HG02588 (cell line): Measurements from ENCODE around the gene KRTAP6-3.

Source experiments
- ATAC-seq: cut with Tn5 transposase; IDR thresholded peaks from one replicate; pipeline ENCODE4 v1.9.1; 2021; ENCODE audit warnings: mild to moderate bottlenecking, moderate library complexity; ENCODE audit not compliant: unreplicated experiment

The KRTAP6-3 gene, protein sequence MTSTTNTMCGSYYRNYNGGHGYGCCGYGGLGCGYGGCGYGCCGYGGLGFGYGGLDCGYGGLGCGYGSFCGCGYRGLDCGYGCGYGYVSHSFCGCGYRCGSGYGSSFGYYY

DNA sequence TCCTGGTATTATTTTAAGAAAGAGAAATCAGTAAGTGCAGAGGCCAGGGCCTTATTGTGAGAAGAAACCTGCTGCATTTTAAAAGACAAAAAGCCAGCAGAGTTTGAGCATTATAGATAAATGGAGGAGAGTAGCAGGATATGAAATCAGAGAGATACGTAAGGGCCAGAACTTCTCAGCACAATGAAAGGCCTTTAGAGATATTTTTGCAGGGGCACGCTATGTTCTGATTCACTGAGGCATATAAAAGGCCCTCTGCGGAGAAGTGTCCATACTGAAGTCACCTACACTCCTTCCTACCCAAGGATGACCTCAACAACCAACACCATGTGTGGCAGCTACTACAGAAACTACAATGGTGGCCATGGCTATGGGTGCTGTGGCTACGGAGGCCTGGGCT lies at the start of gene KRTAP6-3:
KRTAP6-3 (plus strand) TSS at position 301 of the 400 bp plus-strand sequence; CDS start at position 307, 6 bp downstream.
- no peak for ATAC-seq

DNA sequence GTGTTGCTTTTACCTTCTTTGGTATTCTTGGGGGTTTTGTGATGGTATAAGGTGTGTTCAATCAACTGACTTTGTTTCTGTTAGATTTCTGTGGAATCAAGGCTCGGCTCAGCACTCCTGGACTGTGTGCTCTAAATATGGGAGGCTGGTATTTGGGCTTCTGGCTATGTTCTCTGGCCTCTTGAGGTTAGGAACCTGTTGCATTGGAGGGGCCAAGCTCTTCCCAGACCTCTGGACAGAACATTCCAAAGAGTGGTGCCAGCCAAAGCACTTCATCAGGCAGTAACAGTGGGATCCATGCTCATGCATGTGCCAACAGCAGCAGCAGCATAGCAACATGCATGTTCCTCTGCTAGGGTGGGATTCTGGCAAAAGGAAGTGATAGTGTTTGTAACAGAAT lies 39.5 kb upstream of the KRTAP6-3 start:
- ATAC-seq: no peak

DNA sequence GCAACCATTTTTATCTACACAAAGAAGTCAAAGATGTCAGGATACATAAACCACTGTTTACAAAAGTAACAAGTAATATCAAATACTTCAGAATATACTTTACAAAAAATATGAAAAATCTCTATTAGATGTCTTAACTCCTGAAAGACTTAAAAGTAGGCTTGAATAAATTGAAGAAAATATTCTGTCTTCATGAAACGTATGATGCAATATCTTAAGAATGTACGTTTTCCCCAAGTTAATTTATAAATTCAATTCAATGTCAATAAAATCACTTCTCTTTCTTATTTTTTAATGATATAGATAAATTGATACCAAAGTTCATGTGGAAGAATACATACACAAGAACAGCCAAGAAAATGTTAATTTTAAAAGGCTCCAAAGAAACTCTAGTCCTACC lies 37.1 kb upstream of the KRTAP6-3 start:
- no peak for ATAC-seq

DNA sequence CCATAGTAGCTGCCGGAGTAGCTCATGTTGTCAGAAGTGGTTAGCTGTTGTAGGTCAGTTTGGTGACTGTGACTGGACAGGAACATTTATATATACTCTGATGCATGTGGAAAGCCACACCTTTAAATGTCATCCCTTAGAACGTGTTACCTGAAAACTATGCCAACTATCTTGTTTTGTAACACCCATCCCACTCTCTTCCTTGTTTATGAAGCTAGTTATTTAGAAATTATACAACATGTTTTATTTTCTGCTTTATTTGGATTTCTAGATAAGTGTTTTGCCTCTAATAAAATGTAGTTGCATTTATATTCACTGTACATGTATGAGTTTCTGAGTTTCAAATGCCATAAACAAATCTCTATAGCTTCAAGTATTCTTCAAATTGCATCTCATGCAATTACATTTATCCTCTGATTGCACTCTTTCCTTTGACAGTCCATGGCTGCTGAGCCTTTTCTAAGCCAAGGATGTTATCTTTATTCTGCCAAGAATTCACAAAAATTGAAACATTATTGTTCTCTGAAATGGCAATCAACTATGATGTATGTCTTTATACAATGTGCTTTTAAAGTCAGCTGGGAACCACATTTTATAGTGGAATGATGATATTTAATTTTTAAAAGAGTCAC lies 30.9 kb upstream of the KRTAP6-3 start, which contains the start of gene KRTAP19-7:
KRTAP19-7 (minus strand) TSS at position 51 of the 632 bp plus-strand sequence; CDS start at position 26, 25 bp downstream.
- no peak for ATAC-seq

DNA sequence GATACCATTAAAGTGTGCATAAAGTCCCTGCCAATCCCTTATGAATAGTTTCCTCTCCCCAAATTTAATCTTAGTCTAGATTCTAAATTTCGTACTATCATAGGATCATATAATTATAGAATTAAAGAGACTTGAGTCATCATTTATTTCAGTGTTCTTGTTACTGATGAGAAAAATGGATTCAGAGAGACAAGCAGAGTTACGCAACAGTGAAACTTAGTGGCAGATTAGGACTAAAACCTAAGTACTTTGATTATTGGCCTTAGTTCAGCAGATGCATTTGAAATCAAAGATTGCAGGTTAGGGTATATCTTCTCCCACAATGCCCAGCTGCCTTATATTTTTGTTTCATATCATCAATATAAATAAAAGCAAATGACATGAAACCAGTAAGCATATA lies 30.3 kb upstream of the KRTAP6-3 start:
- ATAC-seq: no peak

DNA sequence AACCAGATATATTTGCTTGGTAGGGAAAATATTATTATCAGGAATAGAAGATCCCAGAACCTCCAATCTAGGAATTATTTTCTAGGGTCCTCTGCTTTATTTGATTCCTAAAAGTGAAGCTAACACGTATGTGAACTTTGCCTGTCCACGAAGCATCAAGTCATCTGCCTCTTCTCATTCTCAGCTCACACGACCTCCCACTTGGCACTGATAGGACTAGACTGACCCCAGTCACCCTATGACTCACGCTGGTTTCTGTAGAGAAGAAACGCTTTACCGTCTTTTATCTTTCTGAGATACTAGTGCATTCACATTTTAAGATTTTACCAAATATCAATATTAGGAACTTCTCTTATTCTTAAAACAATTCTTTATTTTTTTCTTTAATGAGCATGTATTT lies 29.2 kb upstream of the KRTAP6-3 start:
- no peak for ATAC-seq

DNA sequence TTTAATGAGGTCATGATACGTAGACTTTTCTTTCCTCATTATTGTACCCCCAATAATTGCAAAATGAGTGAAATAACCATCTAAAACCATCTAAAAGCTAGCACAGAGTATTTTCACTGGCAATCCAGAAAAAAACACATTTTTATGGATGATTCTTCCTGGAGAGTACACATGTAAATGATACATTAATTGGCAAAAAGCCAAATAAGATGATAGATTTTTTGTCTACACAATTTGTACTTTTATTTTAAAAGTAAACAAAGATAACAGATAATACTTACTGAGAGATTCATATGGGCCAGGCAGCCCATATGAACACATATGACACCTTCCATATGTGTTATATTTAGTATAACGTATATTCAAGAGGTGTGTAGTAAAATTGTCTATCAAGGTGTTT lies 28.6 kb upstream of the KRTAP6-3 start:
- no peak for ATAC-seq

DNA sequence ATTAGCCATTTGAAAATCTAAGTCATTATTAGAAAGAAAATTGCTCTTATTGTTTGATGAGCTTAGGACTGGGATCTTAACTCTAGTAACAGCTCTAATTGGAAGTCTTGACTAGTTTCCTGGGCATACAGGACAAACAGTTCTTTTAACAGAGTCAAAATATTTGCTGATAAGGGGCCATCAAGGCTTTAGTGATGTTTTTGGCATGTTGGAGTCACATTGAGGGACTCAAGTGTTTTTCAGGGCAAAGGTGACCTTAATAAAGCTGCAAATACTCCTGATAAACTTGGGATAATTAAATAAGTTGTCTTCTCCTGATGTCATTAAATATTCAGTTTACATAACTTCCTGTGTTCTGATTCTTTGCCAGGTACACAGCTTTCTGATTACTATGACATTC lies 24.6 kb upstream of the KRTAP6-3 start:
- ATAC-seq: no peak

DNA sequence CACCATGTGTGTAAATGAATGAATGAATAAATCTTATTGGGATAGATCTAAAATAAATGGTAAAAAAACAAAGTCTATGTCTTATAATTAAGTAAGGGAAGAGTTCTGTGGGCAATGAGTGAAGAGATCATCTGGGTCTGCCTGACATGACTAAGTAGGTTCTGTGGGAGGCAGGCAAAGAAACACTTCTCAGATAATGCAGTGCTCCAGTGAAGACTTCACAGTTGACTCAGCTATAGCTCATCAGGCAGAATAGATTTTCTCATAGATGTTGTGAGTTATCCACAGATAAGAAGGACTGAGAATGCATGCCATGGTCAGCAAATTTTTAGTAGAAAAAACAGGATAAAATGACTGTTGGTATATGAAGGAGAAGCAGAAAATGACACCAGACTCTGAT lies 14.5 kb upstream of the KRTAP6-3 start:
- ATAC-seq: no peak

DNA sequence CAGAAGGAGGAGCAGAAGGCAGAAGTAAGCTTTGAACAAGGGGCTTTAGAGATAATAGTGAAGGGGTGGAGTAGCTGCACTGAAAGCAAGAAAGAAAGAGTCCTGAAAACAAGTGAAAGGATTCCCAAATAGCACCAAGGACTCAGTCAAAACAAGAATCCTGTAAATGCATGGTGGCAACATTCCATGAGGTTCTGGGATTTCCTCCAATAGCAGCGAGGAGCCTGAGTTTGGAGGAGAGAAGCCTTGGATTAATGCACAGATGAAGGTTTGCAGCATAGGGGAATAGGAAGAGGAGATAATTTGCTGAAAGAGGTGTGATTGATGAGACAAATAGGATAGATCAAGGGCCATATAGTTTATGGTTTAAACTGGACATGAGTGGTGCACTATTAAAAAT lies 12.9 kb upstream of the KRTAP6-3 start:
- ATAC-seq: no peak

DNA sequence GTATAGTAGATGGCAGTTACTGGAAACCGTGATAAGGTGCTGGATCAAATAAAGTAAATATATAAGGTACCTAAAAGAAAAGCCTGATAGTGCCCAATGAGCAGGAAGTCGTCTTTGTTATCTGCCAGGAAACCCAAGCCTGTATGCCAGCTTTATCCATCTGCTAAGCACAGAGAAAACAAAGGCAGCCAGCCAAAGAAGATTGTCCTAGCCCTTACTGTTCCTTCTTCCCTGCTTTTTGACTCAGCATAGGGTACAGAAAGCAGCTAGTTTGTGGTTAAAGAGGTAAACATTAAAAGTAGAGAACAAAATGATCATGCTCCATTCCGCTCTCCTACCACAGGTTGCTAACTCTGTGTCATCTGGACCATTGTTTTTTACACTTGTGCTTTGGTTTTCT lies 12.1 kb upstream of the KRTAP6-3 start:
- ATAC-seq: no peak

DNA sequence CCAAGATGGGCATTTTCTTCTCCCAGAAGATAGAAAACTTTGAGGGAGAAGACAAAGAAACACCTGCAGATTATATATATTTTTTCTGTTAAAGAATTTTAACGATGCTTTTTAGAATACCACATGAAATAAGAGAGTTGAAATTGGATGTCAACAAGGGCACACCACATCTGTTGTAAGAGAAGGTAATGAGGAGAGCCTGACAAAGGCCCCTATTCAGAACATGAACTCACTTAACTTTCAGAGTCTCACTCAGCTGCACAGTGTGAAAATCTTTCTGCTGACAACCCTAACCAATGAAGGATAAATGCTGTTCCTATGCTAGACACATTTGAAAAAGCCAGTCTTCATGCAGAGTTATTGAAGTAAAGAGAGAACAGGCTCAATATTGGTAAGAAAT lies 9.4 kb upstream of the KRTAP6-3 start:
- no peak for ATAC-seq

DNA sequence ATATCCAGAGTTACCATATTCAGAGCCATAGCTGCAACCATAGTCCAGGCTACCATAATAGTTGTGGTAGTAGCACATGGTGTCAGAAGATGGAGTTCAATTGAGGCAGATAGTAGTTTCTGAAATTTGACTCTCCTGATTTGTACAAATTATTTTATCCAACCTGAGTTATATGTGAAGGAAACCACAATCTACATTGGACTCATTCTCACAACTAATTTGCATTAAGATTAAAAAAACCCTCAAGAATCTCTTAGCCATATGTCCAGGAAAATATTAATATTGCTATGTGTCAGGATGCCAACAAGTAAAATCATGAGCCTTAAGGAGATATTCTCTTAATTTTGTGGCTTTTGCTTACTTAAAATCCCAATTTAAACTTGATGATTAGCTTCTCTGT lies 1.9 kb upstream of the KRTAP6-3 start, which contains the start of gene KRTAP22-2:
KRTAP22-2 (minus strand) TSS at position 101 of the 400 bp plus-strand sequence.
- no peak for ATAC-seq

DNA sequence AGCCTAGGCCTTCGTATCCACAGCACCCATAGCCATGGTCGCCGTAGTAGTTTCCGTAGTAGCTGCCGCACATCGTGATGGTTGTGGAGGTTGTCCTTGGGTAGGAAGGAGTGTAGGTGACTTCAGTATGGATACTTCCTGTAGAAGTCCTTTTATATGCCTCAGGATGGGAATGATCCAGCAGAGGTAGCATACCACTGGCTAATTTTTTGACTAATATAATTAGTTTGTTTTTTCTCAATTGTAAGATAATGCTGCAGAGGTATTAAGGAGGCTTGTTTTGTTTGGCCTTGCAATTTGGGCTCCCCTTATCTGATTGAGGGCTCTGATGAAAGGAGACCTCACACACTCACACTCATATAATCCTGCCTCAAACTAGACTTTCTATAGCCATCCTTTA lies 6.6 kb downstream of the KRTAP6-3 start, which contains the start of gene KRTAP6-2:
KRTAP6-2 (minus strand) TSS at position 101 of the 400 bp plus-strand sequence; CDS start at position 73, 28 bp downstream.
- ATAC-seq: no peak

DNA sequence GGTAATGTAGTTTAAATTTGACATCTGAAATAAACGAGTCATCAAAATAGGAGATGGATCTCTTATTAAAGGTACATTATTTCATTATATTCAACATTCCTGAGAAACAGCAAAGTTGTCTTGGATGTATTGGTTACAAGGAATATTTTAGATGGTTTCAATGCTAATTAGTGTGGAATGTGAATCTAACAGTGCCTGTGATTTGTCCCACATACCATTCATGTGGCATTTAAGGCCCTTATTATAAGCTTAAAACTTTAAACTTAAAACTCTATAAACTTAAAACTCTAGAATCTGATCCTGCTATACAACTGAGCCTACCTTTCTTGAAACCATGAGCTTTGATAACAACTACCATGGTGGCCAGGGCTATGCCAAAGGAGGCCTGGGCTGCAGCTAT lies 8.5 kb downstream of the KRTAP6-3 start, which contains the start of gene KRTAP22-1:
KRTAP22-1 (plus strand) TSS at position 301 of the 400 bp plus-strand sequence.
- ATAC-seq: no peak

DNA sequence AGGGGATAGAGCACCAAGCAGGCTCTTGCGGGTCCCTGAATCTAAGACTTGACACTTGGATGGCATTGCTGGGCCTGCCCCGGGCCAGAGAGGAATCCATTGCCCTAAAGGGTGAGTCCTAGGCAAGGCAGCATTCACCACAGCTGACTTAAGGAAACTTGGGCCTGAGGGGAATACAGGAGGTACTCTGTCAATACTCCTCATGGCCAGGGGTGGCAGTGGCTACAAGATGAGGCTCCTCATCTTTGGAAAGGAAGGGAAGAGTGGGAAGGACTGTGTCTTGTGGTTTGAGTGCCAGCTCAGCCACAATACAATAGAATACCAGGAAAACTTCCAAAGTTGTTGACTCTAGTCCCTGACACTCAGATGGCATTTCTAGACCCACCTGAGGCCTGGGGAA lies 13.7 kb downstream of the KRTAP6-3 start:
- ATAC-seq: no peak

DNA sequence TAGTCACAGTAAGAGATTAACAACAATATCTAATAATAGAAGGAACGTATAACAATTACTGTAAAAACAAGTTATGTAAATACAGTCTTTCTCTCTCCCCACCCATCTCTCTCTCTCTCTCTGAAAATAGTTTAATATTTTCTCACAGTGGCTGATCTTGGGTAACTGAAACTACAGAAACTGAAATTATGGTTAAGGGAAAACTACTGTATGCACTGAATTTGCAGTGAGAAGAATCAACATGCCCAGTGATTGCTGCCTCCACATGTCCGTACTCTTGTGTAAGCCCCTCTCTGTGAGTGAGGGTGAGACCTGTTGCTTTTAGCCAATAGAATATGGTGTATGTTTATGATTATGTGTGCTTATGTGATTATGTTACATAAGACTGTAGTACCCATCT lies 19.9 kb downstream of the KRTAP6-3 start:
- no peak for ATAC-seq

DNA sequence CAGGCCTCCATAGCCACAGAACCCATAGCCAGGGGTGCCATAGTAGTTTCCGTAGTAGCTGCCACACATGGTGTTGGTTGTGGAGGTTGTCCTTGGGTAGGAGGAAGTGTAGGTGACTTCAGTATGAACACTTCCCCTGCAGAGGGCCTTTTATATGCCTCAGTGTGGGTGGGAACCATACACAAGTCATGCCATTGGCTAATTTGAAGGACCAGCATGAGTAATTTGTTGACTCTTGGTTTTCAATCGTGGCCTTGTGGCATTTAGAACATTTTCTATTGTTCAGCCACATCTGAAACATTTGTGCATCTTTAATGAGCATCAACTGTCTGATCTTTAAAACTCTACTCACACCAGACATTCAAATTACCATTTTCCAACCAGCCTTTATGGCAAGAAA lies 21.6 kb downstream of the KRTAP6-3 start, which contains the start of gene KRTAP6-1:
KRTAP6-1 (minus strand) TSS at position 95 of the 400 bp plus-strand sequence; CDS start at position 69, 26 bp downstream.
- no peak for ATAC-seq

DNA sequence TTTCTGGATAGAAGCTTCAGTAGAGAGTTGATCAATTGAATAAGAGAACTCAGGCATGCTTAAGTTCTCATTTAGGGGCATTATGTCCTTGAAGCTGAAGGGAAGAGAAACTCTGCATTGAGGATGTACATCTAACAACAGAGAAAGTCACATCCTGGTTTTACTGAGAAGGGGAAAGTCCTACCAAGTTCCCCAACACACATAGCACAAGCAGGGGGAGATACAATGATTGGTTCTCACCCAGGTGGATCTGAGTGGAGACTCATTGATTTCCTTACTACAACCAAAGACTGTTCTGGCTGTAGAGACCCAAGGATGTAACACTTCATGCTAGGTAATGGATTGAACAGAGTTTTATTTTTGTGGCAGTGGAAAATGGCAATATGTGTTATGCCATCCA lies 23.0 kb downstream of the KRTAP6-3 start:
- ATAC-seq: no peak

DNA sequence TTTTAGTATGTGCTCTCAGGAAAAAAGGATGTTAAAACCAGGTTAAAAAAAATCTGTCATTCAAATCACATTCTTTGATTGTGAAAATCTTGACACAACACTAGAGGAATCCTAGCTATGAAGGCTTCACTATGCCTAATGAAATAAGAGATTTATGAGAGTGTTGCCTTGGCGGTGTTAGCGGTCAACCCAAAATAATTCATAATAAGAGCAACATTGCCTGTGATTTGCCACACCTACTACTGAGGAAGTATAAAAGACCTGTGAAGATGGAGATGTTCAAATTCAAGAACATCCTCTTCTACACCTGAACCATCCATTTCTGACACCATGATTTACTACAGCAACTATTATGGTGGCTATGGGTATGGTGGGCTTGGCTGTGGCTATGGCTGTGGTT lies 23.9 kb downstream of the KRTAP6-3 start, which contains the start of gene KRTAP20-1:
KRTAP20-1 (plus strand) TSS at position 301 of the 400 bp plus-strand sequence; CDS start at position 331, 30 bp downstream.
- no peak for ATAC-seq

DNA sequence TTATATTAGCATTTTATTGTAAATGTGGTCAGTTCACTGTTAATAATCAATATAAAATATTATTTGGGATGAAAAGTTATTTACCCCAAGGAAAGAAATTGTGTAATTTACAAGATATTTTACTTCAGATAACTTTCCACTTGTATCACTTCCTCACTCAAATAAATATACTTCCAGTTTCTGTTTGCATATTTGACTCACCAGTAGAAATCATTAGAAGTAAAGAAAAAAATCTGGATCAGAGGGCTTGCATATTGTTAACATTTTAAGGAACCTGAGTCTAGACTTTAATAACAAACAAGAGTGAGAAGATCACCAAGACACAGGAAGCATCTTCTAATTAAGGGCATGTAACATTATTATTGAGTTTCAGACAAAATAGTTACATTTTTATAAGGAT lies 27.8 kb downstream of the KRTAP6-3 start:
- ATAC-seq: no peak

DNA sequence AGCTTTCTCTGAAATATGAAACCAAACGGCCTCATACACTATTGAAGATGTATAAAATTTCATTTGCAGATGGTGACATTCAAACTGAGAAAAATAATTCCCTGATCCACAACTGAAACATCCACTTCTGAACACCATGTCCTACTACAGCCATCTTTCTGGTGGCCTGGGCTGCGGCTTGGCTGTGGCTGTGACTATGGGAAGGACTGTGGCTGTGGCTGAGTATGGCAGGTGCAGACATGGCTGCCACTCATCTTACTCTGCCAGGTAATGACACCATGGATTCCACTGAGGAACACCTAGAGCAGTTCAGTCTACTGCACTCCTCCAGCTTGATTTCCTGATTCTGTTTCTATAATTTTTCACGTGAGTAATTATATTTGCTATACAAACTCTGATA lies 28.3 kb downstream of the KRTAP6-3 start, which contains the start of gene KRTAP20-4:
KRTAP20-4 (plus strand) TSS at position 106 of the 400 bp plus-strand sequence.
- ATAC-seq: no peak
